ENCODE measurements around the gene DOCK3. TPM values are rescaled to one million over a fixed set of nuclear protein-coding genes. Genes with fewer than 3 reads are reported as not detected.
A peak's percentile ranks its signal among the peaks of the same experiment; 100 is the strongest.

Gene DOCK3
- total and polyA plus RNA-seq, 2 donors from 2014 or later: 0.49 to 0.54 TPM

GRCh38 chr3:50657816-50658215 lies 16.9 kb upstream of the DOCK3 start:
- no peak for FAIRE-seq
- DNase-seq: no peak
- TF ChIP-seq CTCF (IDR thresholded peaks at IDR 0.05; ENCODE audit: borderline replicate concordance, extremely low read depth, insufficient read depth): no peak
- no peaks in the 10 kb centered on the region for H3K9me3 ChIP-seq (ENCODE audit: control insufficient read depth in 2 of 3, insufficient read depth in 1 of 3, low read length in 3 of 3)
- peaks cover 0 to under 1% (median 0%) of the 10 kb centered on the region in 3 donors for H3K4me1 ChIP-seq (ENCODE audit: control insufficient read depth in 2 of 3, insufficient read depth in 2 of 3, low read depth in 1 of 3, low read length in 3 of 3)
- intact Hi-C loops (cut with DNase I): no loop called here
- H3K27ac ChIP-seq (ENCODE audit: low read depth in 2 of 2, low read length in 2 of 2): no peak overlapping the region
- no peaks in the 10 kb centered on the region for H3K36me3 ChIP-seq (ENCODE audit: control insufficient read depth in 2 of 3, insufficient read depth in 3 of 3, low read length in 3 of 3)
- no peak overlapping the region for H3K9ac ChIP-seq (ENCODE audit: low read length in 3 of 3)
- H3K27me3 ChIP-seq (ENCODE audit: control insufficient read depth, insufficient read depth, low read length): no peaks in the 10 kb centered on the region
- H3K4me3 ChIP-seq (ENCODE audit: low read length in 3 of 3): no peak overlapping the region

GRCh38 chr3:50658416-50658815 lies 16.3 kb upstream of the DOCK3 start:
- no peak overlapping the region for H3K9ac ChIP-seq (ENCODE audit: low read length in 3 of 3)
- DNase-seq: peak in 1 of 5 donors; percentile 9
- no peak for FAIRE-seq
- peaks cover 0 to 3% (median 0%) of the 10 kb centered on the region in 3 donors for H3K4me1 ChIP-seq (ENCODE audit: control insufficient read depth in 2 of 3, insufficient read depth in 2 of 3, low read depth in 1 of 3, low read length in 3 of 3)
- H3K27me3 ChIP-seq (ENCODE audit: control insufficient read depth, insufficient read depth, low read length): no peaks in the 10 kb centered on the region
- intact Hi-C loops (cut with DNase I): no loop called here
- TF ChIP-seq CTCF (IDR thresholded peaks at IDR 0.05; ENCODE audit: borderline replicate concordance, extremely low read depth, insufficient read depth): no peak
- no peak overlapping the region for H3K4me3 ChIP-seq (ENCODE audit: low read length in 3 of 3)
- H3K9me3 ChIP-seq (ENCODE audit: control insufficient read depth in 2 of 3, insufficient read depth in 1 of 3, low read length in 3 of 3): no peaks in the 10 kb centered on the region
- no peaks in the 10 kb centered on the region for H3K36me3 ChIP-seq (ENCODE audit: control insufficient read depth in 2 of 3, insufficient read depth in 3 of 3, low read length in 3 of 3)
- H3K27ac ChIP-seq (ENCODE audit: low read depth in 2 of 2, low read length in 2 of 2): no peak overlapping the region

GRCh38 chr3:50658831-50659230 lies 15.9 kb upstream of the DOCK3 start:
- Histone ChIP-seq H3K9me3 (ENCODE audit: control insufficient read depth in 2 of 3, insufficient read depth in 1 of 3, low read length in 3 of 3) (no peaks in the 10 kb centered on the region), H3K9ac (ENCODE audit: low read length in 3 of 3) (no peak overlapping the region), H3K4me1 (ENCODE audit: control insufficient read depth in 2 of 3, insufficient read depth in 2 of 3, low read depth in 1 of 3, low read length in 3 of 3) (peaks cover 0 to 3% (median 0%) of the 10 kb centered on the region in 3 donors), H3K27me3 (ENCODE audit: control insufficient read depth, insufficient read depth, low read length) (no peaks in the 10 kb centered on the region), H3K36me3 (ENCODE audit: control insufficient read depth in 2 of 3, insufficient read depth in 3 of 3, low read length in 3 of 3) (no peaks in the 10 kb centered on the region), H3K4me3 (ENCODE audit: low read length in 3 of 3) (no peak overlapping the region), H3K27ac (ENCODE audit: low read depth in 2 of 2, low read length in 2 of 2) (no peak overlapping the region)
- TF ChIP-seq CTCF (IDR thresholded peaks at IDR 0.05; ENCODE audit: borderline replicate concordance, extremely low read depth, insufficient read depth): no peak
- intact Hi-C loops (cut with DNase I): no loop called here
- DNase-seq (peak in 1 of 5 donors; percentile 9), FAIRE-seq (no peak)

GRCh38 chr3:50660386-50660785 lies 14.3 kb upstream of the DOCK3 start:
- Histone ChIP-seq H3K27ac (ENCODE audit: low read depth in 2 of 2, low read length in 2 of 2) (no peak overlapping the region), H3K36me3 (ENCODE audit: control insufficient read depth in 2 of 3, insufficient read depth in 3 of 3, low read length in 3 of 3) (no peaks in the 10 kb centered on the region), H3K9ac (ENCODE audit: low read length in 3 of 3) (no peak overlapping the region), H3K4me3 (ENCODE audit: low read length in 3 of 3) (no peak overlapping the region), H3K27me3 (ENCODE audit: control insufficient read depth, insufficient read depth, low read length) (no peaks in the 10 kb centered on the region), H3K4me1 (ENCODE audit: control insufficient read depth in 2 of 3, insufficient read depth in 2 of 3, low read depth in 1 of 3, low read length in 3 of 3) (peaks cover 0 to 3% (median 0%) of the 10 kb centered on the region in 3 donors), H3K9me3 (ENCODE audit: control insufficient read depth in 2 of 3, insufficient read depth in 1 of 3, low read length in 3 of 3) (no peaks in the 10 kb centered on the region)
- peak in 1 of 5 donors; percentile 18 for DNase-seq
- intact Hi-C loops (cut with DNase I): no loop called here
- no peak for TF ChIP-seq CTCF (IDR thresholded peaks at IDR 0.05; ENCODE audit: borderline replicate concordance, extremely low read depth, insufficient read depth)
- FAIRE-seq: no peak

Data from kidney (tissue), 14 donors.